Small intestine (tissue), 4 donors: ENCODE results near the gene TAAR5. TPM values are rescaled to one million over a fixed set of nuclear protein-coding genes. Genes with fewer than 3 reads are reported as not detected.

Experiments
- polyA plus RNA-seq, 4 donors: library from polyadenylated mRNA; stranded (reverse) in 3 of 4; unstranded in 1 of 4; fragments of 200-250 nt in 3 of 4; fragments of 120-200 nt in 1 of 4; gene quantifications; one replicate each; pipeline versions ENCODE4 v1.2.1 to v1.2.3, GENCODE V29; 2013
- donor health status: healthy with polysubstance abuse.
- donor health status: Bipolar disorder and iron deficiency.
- donor health status: healthy.

TAAR5 gene
- polyA plus RNA-seq, 4 donors = not detected

Other genes with a start within 250 kb of the TAAR5 start
- gene MOXD1, start 188.3 kb downstream of the TAAR5 start, polyA plus RNA-seq = 1 to 10 TPM in 3 of 4 donors, under 1 TPM in 1; 0.45 to 5.3 (median 2.2) TPM
- 10 to 100 TPM; 24.7 to 91.8 (median 34.6) TPM for gene STX7, start 76.6 kb downstream of the TAAR5 start, polyA plus RNA-seq
- not detected for gene TAAR9, start 51.5 kb downstream of the TAAR5 start, polyA plus RNA-seq
- gene TAAR8, start 37.1 kb downstream of the TAAR5 start, polyA plus RNA-seq = not detected
- gene TAAR6, start 19.4 kb downstream of the TAAR5 start, polyA plus RNA-seq = not detected
- gene TAAR2, start 34.5 kb upstream of the TAAR5 start, polyA plus RNA-seq = not detected
- gene TAAR1, start 69.4 kb upstream of the TAAR5 start, polyA plus RNA-seq = under 1 TPM in 1 of 4 donors, not detected in 3; 0.09 TPM
- 100 to 1,000 TPM in 2 of 4 donors, 10 to 100 TPM in 1, 1 to 10 TPM in 1; 3.2 to 268 (median 154) TPM for gene VNN1, start 124.3 kb upstream of the TAAR5 start, polyA plus RNA-seq
- 1 to 10 TPM in 3 of 4 donors, not detected in 1; 1.1 to 1.2 (median 1.1) TPM for gene VNN2, start 168.2 kb upstream of the TAAR5 start, polyA plus RNA-seq
- gene SLC18B1, start 208.9 kb upstream of the TAAR5 start, polyA plus RNA-seq = 10 to 100 TPM in 3 of 4 donors, 1 to 10 TPM in 1; 6.2 to 23.0 (median 15.0) TPM
- 1,000 to 10,000 TPM; 1,501 to 3,927 (median 2,800) TPM for gene RPS12, start 224.8 kb upstream of the TAAR5 start, polyA plus RNA-seq